Upper lobe of left lung (tissue), 4 donors: ENCODE data around the gene PPM1H.

Experiments used
- CTCF ChIP-seq, 6 experiments: fragments of 450-650 bp in 4 of 6; fragments of 200-600 bp in 2 of 6; sonication (generic) in 2 of 6; IDR thresholded peaks; one replicate each; pipeline ENCODE4 v1.5.1; 2016 to 2019; ENCODE audit warnings: antibody characterized with exemption in 6 of 6
- POLR2AphosphoS5 ChIP-seq, 2 donors: sonication (generic); formaldehyde crosslinking; IDR thresholded peaks; one replicate each; pipeline ENCODE4 v1.5.1; 2017; ENCODE audit warnings: antibody characterized with exemption in 2 of 2

GRCh38 chr12:62933220-62933601 is 1.7 kb downstream of the PPM1H start:
- no peak for TF ChIP-seq POLR2AphosphoS5 (IDR thresholded peaks at IDR 0.05)
- no peak for TF ChIP-seq CTCF (IDR thresholded peaks at IDR 0.05)
